GM21381 (cell line): ENCODE results near the gene PGS1.

Source experiments
- ATAC-seq: cut with Tn5 transposase; IDR thresholded peaks from one replicate; pipeline ENCODE4 v1.9.1; 2021; ENCODE audit warnings: mild to moderate bottlenecking, moderate library complexity; ENCODE audit not compliant: unreplicated experiment

Gene PGS1

DNA sequence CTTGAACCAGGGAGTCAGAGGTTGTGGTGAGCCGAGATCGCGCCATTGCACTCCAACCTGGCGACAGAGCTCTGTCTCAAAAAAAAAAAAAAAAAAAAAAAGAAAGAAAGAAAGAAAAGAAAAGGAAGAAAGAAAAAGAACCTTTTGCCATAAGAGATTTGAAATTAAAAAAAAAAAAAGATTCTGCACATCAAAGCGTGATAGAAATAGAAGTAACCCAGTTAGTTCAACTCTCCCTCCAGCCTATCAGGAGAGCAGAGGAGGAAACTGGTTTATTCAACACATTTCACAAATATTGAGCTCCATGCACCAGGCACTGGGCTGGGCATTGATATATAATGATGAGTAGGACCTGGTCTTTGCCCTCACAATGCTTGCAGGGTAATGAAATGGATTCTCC lies 16.2 kb upstream of the PGS1 start:
- no peak for ATAC-seq

DNA sequence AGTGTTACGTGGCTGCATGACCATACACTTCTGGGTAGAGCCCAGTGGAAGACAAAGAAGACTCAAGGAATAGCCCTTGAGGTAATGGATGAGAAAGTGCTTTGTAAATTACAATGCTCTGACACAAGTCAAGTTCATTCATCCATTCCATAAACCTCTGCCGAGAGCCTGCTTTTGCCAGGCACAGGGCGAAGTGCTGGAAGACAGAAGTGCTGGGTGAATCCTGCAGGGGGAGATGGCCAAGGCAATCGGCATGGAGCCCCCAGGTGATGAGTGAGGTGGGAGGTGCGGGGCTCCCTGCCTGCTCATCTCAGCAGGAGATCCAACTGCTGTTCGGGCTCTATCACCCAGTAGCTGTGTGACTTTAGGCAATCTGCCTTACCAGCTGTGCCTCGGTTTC lies 15.8 kb upstream of the PGS1 start:
- ATAC-seq: no peak

DNA sequence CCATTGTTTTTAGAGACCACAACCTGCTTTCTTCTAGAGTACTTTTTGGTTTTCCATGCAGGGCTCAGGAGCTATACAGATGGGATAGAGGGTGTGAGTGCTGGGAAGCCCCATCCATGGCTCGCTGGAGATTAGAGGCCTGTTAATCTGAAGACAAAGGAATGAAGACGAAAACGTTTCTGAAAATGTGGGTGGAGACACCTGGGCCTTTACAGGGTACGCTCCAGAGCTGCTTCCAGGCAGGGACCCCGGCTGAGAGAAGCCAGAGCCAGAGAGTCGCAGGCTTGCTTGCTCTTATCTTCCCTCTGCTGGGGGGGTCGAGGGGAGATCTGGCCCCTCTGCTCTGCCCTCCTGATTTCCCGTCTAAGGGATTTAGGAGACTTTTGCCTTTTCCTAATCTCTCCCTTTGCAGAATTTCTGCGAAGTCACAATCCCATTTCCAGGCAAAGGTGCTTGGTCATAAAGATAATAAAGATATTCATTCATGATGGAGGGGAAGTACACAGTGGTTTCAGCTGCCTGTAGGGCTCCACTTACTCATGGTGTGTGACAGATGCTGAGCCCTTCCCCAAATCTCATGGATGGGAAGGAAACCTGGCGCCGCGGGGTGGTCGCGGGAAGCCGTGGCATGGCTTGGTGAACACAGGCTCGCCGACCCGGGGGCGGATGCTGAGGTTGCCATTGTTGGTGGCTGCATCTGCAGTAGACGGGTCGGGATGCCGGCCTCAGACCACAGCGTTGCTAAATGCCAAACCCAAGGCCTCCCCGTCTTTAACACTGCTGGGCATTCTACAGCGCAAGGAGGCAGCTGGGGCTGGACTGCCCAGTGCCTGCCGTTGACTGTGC lies 13.8 kb upstream of the PGS1 start:
- ATAC-seq: no peak

DNA sequence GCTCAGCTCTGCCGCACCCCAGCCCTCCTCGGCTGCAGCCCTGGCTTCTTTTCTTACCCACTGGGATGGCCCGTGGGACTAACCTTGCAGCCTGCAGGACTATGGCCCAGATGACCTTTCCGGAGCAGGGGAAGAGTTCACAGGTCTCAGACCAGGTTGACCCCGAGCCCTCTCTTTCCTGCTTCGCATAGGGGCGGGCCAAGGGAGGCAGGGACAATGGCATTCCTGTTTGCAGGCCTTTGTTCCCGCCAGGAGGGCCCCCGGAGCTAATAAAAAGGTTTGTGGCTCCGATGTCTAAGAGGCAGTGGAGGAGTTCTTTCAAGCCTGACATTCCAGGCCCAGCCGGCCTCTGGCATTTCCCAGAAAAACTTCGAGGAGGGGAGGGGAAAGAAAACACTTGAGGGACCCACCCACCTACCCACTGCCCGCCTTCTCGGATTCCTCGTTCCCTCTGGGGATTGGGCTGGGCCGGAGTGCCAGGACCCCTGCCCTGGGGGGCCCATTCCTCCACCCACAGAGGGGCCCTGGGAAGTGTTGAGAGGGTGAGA lies 12.8 kb upstream of the PGS1 start:
- no peak for ATAC-seq

DNA sequence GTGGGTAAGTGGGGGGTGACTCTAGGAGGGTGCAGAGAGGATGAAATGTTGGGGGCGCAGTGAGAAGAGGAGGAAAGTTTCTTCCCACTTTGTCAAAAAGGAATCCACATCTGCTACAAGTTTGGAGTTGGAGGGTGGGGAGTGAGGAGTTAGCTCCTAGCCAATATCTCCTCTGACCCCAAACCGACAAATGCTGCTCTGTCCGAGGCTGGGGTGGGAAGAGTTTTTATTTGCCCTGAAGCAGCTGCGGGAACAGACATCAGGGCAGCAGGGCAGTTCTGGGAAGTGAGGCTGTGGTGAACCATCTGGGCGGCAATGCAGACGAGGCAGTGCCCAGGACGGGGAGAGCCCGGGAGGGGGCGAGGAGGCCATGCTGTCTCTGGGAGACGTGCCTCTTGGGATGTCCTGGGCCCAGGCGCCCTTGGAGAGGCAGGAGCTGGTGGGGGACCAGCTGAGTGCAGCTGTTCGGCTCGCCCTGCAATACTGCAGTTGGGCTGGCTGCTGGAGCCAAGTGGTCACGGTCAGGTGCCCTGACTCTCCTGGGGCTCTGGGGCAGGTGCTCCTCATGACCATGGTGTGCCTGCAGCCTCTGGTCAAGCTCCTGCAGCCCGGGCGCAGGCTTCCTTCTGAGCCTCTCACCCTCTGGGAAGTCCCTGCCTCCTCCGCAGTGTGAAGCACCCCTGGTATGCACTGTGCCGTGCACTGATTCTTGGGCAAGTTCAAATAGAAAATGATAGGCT lies 12.2 kb upstream of the PGS1 start:
- ATAC-seq: no peak

GRCh38 chr17:78367193-78367592 lies 11.3 kb upstream of the PGS1 start:
- no peak for ATAC-seq

- no peak for ATAC-seq
Observed at GRCh38 chr17:78368348-78368747, 10.1 kb upstream of the PGS1 start.

DNA sequence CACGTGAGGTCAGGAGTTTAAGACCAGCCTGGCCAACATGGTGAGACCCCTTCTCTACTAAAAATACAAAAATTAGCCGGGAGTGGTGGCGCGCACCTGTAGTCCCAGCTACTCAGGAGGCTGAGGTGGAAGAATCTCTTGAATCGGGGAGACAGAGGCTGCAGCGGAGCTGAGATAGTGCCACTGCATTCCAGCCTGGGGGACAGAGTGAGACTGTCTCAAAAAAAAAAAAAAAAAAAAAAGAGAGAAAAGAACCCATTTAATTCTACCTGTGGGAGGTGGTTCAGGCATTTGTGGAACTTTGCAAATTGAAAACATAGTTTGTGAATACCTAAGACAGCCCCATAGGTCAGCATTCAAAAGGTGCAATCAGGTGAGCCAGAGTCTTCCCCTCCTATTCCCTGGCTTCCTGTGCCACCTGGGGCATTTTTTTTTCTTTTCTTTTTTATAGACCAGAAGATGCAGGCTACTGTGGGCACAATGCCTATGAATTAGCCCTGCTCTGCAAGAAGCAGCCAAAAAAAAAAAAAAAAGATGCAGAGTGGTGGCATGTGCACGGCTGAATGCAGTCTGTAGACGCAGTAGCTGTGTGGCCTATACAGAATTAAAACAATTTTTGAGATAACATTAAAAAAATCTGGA lies 9.5 kb upstream of the PGS1 start:
- no peak for ATAC-seq

DNA sequence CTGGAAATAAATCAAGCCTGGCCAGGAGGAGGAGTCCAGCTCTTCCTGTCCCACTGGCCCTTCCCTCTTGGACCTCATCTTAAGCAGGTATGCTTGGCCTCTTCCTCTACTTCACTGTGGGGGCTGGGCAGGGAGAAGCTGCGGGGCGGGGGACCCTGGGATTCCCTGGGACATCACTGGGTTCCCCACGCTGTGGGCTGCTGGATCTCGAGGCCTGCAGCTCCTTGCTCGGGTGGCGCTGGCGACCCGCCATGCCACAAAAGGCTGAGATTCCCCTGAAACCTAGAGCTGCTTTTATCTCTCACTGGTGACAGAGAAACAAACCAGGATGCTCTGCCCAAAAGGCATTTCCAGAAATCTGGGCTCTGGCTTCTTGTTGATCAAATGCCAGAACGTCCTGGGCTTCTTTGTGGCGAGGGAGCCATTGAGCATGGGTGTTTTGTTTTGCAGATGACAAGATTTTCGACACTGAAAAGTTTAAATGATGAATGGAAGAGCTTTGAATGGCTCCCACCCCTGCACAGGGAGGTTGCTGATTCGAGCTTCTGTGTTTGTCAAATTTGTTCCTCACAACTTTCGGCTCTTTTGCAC lies 8.6 kb upstream of the PGS1 start:
- no peak for ATAC-seq

GRCh38 chr17:78371056-78371455 lies 7.4 kb upstream of the PGS1 start:
- no peak for ATAC-seq

DNA sequence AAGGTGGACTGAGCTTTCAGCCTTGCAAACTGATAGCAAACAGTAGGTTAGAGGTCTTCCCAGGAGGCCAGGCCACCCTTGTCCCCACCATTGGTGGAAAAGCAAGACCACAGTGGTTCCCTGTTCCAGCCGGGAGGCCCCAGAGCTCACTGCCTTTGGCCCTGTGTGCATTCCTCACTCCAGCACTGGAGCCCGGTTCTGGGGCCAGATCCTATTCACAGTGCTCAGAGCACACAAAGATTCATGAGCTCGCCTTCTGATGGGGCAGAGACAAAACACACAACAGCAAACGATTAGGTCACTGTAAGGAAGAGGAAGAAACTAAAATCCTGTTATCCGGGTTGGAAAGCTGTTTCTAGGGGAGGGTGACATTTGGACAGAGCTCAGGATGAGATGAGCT lies 5.6 kb upstream of the PGS1 start:
- ATAC-seq: no peak

GRCh38 chr17:78374189-78374588 lies 4.3 kb upstream of the PGS1 start:
- ATAC-seq: no peak

GRCh38 chr17:78374631-78375274 lies 3.7 kb upstream of the PGS1 start:
- no peak for ATAC-seq

DNA sequence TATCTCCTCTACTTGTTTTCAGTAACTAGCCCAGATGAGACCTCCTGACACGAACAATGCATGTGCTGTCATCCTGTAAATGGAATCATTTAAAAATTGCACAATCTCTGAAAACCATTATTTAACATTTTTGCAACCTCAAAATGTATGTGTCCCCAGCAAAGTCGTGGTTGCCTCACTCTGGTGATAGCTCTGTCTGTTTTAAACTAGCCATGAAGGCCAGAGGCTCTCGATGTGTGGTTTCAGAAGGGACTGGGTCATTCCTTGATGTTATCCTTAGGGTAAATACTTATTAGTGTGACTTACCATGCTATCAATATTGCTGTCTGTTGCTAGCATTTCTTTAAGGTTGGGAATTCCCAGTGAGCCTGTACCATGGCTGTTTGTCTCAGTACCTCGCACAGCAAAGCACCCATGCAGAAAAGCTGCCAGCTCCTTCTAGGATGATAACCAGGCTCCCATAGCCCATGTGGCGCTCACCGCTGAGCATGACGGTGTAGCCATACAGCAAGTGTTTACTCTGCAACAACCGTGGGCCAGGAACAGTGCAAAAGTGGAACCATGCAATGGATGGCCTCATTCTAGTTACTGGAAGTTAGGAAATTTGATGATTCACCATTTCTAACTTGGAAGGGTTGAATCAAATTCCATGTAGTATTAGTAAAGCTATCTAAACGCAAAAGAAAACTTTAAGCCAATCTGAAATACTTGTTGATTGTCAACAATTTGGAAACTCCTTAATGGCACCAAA lies 2.9 kb upstream of the PGS1 start:
- no peak for ATAC-seq

GRCh38 chr17:78376161-78376560 lies 2.3 kb upstream of the PGS1 start:
- ATAC-seq: no peak

DNA sequence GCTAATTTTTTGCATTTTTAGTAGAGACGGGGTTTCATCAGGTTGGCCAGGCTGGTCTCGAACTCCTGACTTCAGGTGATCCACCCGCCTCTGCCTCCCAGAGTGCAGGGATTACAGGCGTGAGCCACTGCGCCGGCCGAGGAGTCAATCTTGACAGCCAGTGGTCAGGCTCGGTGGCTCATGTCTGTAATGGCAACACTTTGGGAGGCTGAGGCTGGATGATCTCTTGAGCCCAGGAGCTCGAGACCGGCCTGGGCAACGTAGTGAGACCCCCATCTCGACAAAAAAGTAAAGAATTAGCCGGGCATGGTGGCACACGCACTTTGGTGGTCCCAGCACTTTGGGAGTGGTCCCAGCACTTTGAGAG lies 608 bp upstream of the PGS1 start:
- ATAC-seq: no peak

DNA sequence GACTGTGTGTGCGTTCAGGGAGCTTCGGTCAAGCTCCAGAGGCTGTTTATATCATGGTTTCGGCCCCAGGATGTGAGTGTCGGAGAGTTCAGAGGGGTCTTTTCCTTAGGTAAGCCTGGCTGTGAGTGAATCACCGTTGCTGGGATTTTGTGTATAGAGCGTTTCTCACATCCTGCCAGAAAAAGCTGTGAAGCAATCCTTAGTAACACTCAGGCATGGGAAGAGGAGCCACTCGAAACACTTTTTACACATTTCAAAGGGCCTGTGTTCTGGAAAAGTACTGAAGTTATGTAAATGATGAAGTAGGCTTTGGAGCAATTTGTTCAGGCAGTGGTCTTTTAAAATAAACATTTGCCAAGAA lies 662 bp downstream of the PGS1 start:
- ATAC-seq: no peak

DNA sequence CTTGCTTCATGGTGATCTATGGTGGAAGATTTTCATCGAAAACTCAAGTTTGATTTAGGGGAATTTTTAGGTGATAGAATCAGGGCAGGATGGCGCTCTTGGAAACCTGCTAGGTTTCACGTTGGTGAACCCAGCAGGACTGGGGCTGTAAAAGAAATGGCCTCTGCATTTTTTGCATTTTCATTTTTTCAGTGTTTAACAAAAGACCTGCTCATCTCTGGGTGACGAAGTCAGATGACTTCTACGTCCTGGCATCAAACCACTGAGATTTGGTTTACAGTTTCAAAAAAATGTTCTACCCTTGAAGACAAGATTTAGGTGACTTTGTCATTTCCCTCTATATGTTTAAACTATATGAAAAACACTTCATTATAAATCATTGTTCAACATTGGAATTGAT lies 1.9 kb downstream of the PGS1 start:
- no peak for ATAC-seq

DNA sequence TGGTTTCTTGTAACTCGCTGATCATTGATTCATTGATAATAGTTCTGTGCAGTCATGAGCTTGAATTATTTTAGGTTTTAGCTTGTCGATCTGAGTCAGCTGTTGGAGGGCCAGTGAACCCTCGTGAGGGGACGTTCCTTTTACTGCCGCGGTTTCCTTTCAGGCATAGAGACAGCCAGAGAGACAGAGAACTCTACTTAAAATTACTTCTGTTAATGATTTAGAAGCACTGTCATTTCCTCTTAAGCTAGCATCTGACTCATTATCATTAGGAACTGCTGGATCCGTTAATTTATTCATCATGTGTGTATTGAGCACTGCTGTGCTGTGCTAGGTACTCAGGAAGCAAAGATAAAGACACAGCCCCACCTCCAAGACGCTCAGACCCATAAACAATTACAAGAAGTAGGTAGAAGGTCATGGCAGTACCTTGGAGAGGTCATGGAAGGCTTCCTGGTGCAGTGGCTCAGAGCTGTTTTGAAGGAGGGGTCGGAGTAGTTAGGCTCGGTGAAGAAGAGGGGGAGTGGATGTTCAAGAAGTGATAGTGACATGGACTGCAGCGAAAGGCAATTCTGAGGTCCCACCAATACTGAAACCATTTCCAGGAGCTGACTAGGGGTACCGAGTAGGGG lies 3.3 kb downstream of the PGS1 start:
- ATAC-seq: no peak
